ENCODE data around the gene CD274.

CD274 gene

GRCh38 chr9:5511476-5511875 lies 61.1 kb downstream of the CD274 start:
- no peak for TF ChIP-seq CTCF (IDR thresholded peaks at IDR 0.05; ENCODE audit: low read length, missing control alignments)
- DNase-seq (ENCODE audit: low read depth) = no peak
- peak overlapping the region; percentile 47 for H3K4me3 ChIP-seq (replicated peaks; ENCODE audit: low read depth, low read length)

- DNase-seq (ENCODE audit: low read depth) = no peak
- peak overlapping the region; percentile 47 for H3K4me3 ChIP-seq (replicated peaks; ENCODE audit: low read depth, low read length)
- TF ChIP-seq CTCF (IDR thresholded peaks at IDR 0.05; ENCODE audit: low read length, missing control alignments) = no peak
These were observed 61.7 kb downstream of the CD274 start for GRCh38 chr9:5511935-5512580.

- H3K4me3 ChIP-seq (replicated peaks; ENCODE audit: low read depth, low read length) = no peak overlapping the region
- no peak for DNase-seq (ENCODE audit: low read depth)
- no peak for TF ChIP-seq CTCF (IDR thresholded peaks at IDR 0.05; ENCODE audit: low read length, missing control alignments)
These were observed 62.5 kb downstream of the CD274 start for GRCh38 chr9:5512658-5513452.

- DNase-seq (ENCODE audit: low read depth) = no peak
- no peak for TF ChIP-seq CTCF (IDR thresholded peaks at IDR 0.05; ENCODE audit: low read length, missing control alignments)
These were observed 63.7 kb downstream of the CD274 start for GRCh38 chr9:5513966-5514616.

GRCh38 chr9:5514617-5515260 lies 64.4 kb downstream of the CD274 start:
- DNase-seq (ENCODE audit: low read depth) = no peak

More at GRCh38 chr9:5513966-5514616, 63.7 kb downstream of the CD274 start:
- no peak overlapping the region for H3K4me3 ChIP-seq (replicated peaks; ENCODE audit: low read depth, low read length)

More at GRCh38 chr9:5514617-5515260, 64.4 kb downstream of the CD274 start:
- H3K4me3 ChIP-seq (replicated peaks; ENCODE audit: low read depth, low read length) = no peak overlapping the region
- TF ChIP-seq CTCF (IDR thresholded peaks at IDR 0.05; ENCODE audit: low read length, missing control alignments) = no peak

All from fibroblast of pulmonary artery (primary cell).